H1 (cell line): ENCODE data around the gene CDON. TPM values are rescaled to one million over a fixed set of nuclear protein-coding genes. Genes with fewer than 3 reads are reported as not detected.

ENCODE experiments used
- CTCF ChIA-PET: fragments of 300-600 bp; sonication (Branson Sonifier 250); formaldehyde crosslinking; loops from one replicate; lab custom pipeline; 2021; ENCODE audit not compliant: partially characterized antibody; lab: Charles Lee
- POLR2A ChIA-PET: fragments of 300-600 bp; sonication (Branson Sonifier 250); formaldehyde crosslinking; loops from one replicate; lab custom pipeline; 2021; ENCODE audit warnings: inconsistent platforms; ENCODE audit not compliant: partially characterized antibody; lab: Charles Lee
- DNase-seq, 2 experiments: peaks; one replicate each; pipeline versions ENCODE4 v3.0.0 to v3.0.0-alpha.2; 2010 to 2022; ENCODE audit warnings: low spot score in 2 of 2, low read depth in 1 of 2, mixed read lengths in 1 of 2
- FAIRE-seq: peaks from 2 replicates; lab custom pipeline; 2011; peaks lifted over from hg19 to GRCh38; lab: Jason Lieb, UNC
- H2AFZ ChIP-seq: 2 replicates; pipeline ENCODE4 v1.8.1; 2012; ENCODE audit warnings: low read length, inconsistent platforms
- H2AK5ac ChIP-seq: 2 replicates; pipeline ENCODE4 v1.6.1; 2013; ENCODE audit warnings: low read depth, low read length
- H2BK120ac ChIP-seq: replicated peaks from 2 replicates; pipeline ENCODE3; 2013; ENCODE audit warnings: low read depth, low read length, inconsistent platforms
- H2BK12ac ChIP-seq: 2 replicates; pipeline ENCODE4 v1.6.1; 2013; ENCODE audit warnings: low read depth, low read length
- H2BK15ac ChIP-seq: 2 replicates; pipeline ENCODE4 v1.6.1; 2013; ENCODE audit warnings: low read length
- H2BK20ac ChIP-seq: 2 replicates; pipeline ENCODE4 v1.6.1; 2013; ENCODE audit warnings: low read length
- H2BK5ac ChIP-seq: 2 replicates; pipeline ENCODE4 v1.6.1; 2013; ENCODE audit warnings: low read depth, low read length
- H3K14ac ChIP-seq: 2 replicates; pipeline ENCODE4 v1.6.1; 2013; ENCODE audit warnings: inconsistent platforms; ENCODE audit not compliant: insufficient read length
- H3K18ac ChIP-seq: 2 replicates; pipeline ENCODE4 v1.6.1; 2013; ENCODE audit warnings: low read length; ENCODE audit errors: extremely low read depth
- H3K23ac ChIP-seq: 2 replicates; pipeline ENCODE4 v1.6.1; 2013; ENCODE audit warnings: inconsistent platforms; ENCODE audit not compliant: insufficient read length
- H3K23me2 ChIP-seq: 2 replicates; pipeline ENCODE4 v1.6.1; 2013; ENCODE audit warnings: low read depth, low read length
- H3K27ac ChIP-seq: 2 replicates; pipeline ENCODE4 v1.6.1; 2011; ENCODE audit warnings: low read depth, low read length, inconsistent platforms
- H3K27me3 ChIP-seq, 4 experiments: replicated peaks in 1 of 4; 1 replicate in 1 of 4; 2 replicates in 3 of 4; pipeline versions ENCODE4 v1.6.1 to v1.8.1; 2011 to 2013; ENCODE audit warnings: low read length in 3 of 4, mild to moderate bottlenecking in 3 of 4, inconsistent platforms in 2 of 4, mixed read lengths in 2 of 4, moderate library complexity in 1 of 4; ENCODE audit not compliant: control insufficient read depth in 3 of 4, insufficient read depth in 3 of 4; ENCODE audit errors: extremely low read depth in 1 of 4
- H3K36me3 ChIP-seq, 4 experiments: 2 replicates each; pipeline versions ENCODE4 v1.6.1 to v1.8.1; 2011 to 2013; ENCODE audit warnings: mild to moderate bottlenecking in 4 of 4, low read length in 3 of 4, moderate library complexity in 2 of 4, control low read depth in 1 of 4, inconsistent platforms in 1 of 4; ENCODE audit not compliant: insufficient read depth in 4 of 4, control insufficient read depth in 2 of 4
- H3K4ac ChIP-seq: replicated peaks from 2 replicates; pipeline ENCODE3; 2013; ENCODE audit warnings: low read length, low read depth, mixed read lengths, inconsistent platforms; ENCODE audit not compliant: insufficient read length
- H3K4me1 ChIP-seq, 4 experiments: replicated peaks in 1 of 4; 1 replicate in 1 of 4; 2 replicates in 3 of 4; pipeline versions ENCODE4 v1.6.1 to v1.8.1; 2011 to 2013; ENCODE audit warnings: low read length in 3 of 4, inconsistent platforms in 2 of 4, mixed read lengths in 1 of 4; ENCODE audit not compliant: insufficient read depth in 4 of 4, control insufficient read depth in 3 of 4
- H3K4me2 ChIP-seq, 2 experiments: 2 replicates each; pipeline versions ENCODE4 v1.6.1 to v1.8.1; 2011 to 2013; ENCODE audit warnings: low read depth in 2 of 2, low read length in 2 of 2, control low read depth in 1 of 2, inconsistent platforms in 1 of 2, mild to moderate bottlenecking in 1 of 2; ENCODE audit not compliant: insufficient read depth in 1 of 2
- H3K4me3 ChIP-seq, 4 experiments: fragments of 200-600, 300-600 bp in 1 of 4; sonication (generic), shearing (Covaris generic), sonication (Bioruptor Twin) in 1 of 4; 2 replicates each; pipeline versions ENCODE4 v1.5.1 to v1.8.1; 2011 to 2016; ENCODE audit warnings: low read length in 4 of 4, low read depth in 3 of 4, control low read depth in 2 of 4, inconsistent platforms in 2 of 4, mild to moderate bottlenecking in 2 of 4, mixed read lengths in 1 of 4, moderate library complexity in 1 of 4; ENCODE audit not compliant: insufficient read depth in 2 of 4; ENCODE audit errors: extremely low read depth in 1 of 4
- H3K56ac ChIP-seq: replicated peaks from 2 replicates; pipeline ENCODE3; 2013; ENCODE audit warnings: low read depth, mild to moderate bottlenecking, mixed read lengths, low read length, inconsistent platforms; ENCODE audit not compliant: insufficient read length
- H3K79me1 ChIP-seq: 2 replicates; pipeline ENCODE4 v1.6.1; 2013; ENCODE audit warnings: low read depth, low read length, control low read depth
- H3K79me2 ChIP-seq, 2 experiments: 2 replicates each; pipeline versions ENCODE4 v1.6.1 to v1.8.1; 2012 to 2013; ENCODE audit warnings: low read length in 2 of 2, mild to moderate bottlenecking in 2 of 2, inconsistent platforms in 1 of 2; ENCODE audit not compliant: insufficient read depth in 2 of 2, control insufficient read depth in 1 of 2
- H3K9ac ChIP-seq, 4 experiments: replicated peaks in 1 of 4; 1 replicate in 1 of 4; 2 replicates in 3 of 4; pipeline versions ENCODE4 v1.6.1 to v1.8.1; 2011 to 2013; ENCODE audit warnings: low read depth in 3 of 4, low read length in 3 of 4, control low read depth in 2 of 4, mild to moderate bottlenecking in 2 of 4, moderate library complexity in 2 of 4, inconsistent platforms in 1 of 4; ENCODE audit errors: extremely low read depth in 1 of 4
- H3K9me3 ChIP-seq, 2 experiments: 2 replicates each; pipeline versions ENCODE4 v1.6.1 to v1.8.1; 2012 to 2013; ENCODE audit warnings: mild to moderate bottlenecking in 2 of 2, moderate library complexity in 2 of 2, control low read depth in 1 of 2, inconsistent platforms in 1 of 2, low read depth in 1 of 2, low read length in 1 of 2, mixed read lengths in 1 of 2; ENCODE audit not compliant: insufficient read depth in 2 of 2
- H4K20me1 ChIP-seq, 2 experiments: replicated peaks in 1 of 2; 2 replicates each; pipeline versions ENCODE3 to v1.8.1; 2011 to 2013; ENCODE audit warnings: inconsistent platforms in 2 of 2, low read length in 2 of 2, mild to moderate bottlenecking in 1 of 2; ENCODE audit not compliant: insufficient read depth in 2 of 2, control insufficient read depth in 1 of 2
- H4K5ac ChIP-seq: 2 replicates; pipeline ENCODE4 v1.6.1; 2013; ENCODE audit warnings: low read length, low read depth, mixed read lengths, inconsistent platforms; ENCODE audit not compliant: insufficient read length
- H4K8ac ChIP-seq: 2 replicates; pipeline ENCODE4 v1.8.0; 2013; ENCODE audit warnings: mild to moderate bottlenecking, moderate library complexity, low read length, inconsistent platforms; ENCODE audit not compliant: insufficient read depth; ENCODE audit errors: extremely low read depth
- H4K91ac ChIP-seq: replicated peaks from 2 replicates; pipeline ENCODE3; 2013; ENCODE audit warnings: low read length, mixed read lengths, inconsistent platforms; ENCODE audit not compliant: insufficient read length
- ATF3 ChIP-seq: IDR thresholded peaks from 2 replicates; pipeline ENCODE4 v1.6.1; 2011; ENCODE audit warnings: low read depth, mild to moderate bottlenecking, low read length; ENCODE audit not compliant: insufficient read depth
- BACH1 ChIP-seq: IDR thresholded peaks from 2 replicates; pipeline ENCODE4 v1.6.1; 2012; ENCODE audit warnings: low read length, improper control_type of control experiment
- CTCF ChIP-seq, 3 experiments: IDR thresholded peaks; 1 replicate in 2 of 3; 2 replicates in 1 of 3; pipeline versions ENCODE4 v1.5.1 to v1.6.1; 2011; ENCODE audit warnings: low read length in 3 of 3, mild to moderate bottlenecking in 3 of 3, inconsistent platforms in 2 of 3, low read depth in 1 of 3, moderate library complexity in 1 of 3; ENCODE audit not compliant: insufficient read depth in 1 of 3; ENCODE audit errors: control extremely low read depth in 1 of 3
- EGR1 ChIP-seq: IDR thresholded peaks from 2 replicates; pipeline ENCODE4 v1.6.1; 2011; ENCODE audit warnings: low read depth, low read length, borderline replicate concordance
- FOSL1 ChIP-seq: IDR thresholded peaks from 2 replicates; pipeline ENCODE4 v1.6.1; 2011; ENCODE audit warnings: mild to moderate bottlenecking, low read depth, low read length, moderate library complexity; ENCODE audit not compliant: insufficient read depth
- JUND ChIP-seq: IDR thresholded peaks from 2 replicates; pipeline ENCODE4 v1.6.1; 2011; ENCODE audit warnings: mild to moderate bottlenecking, improper control_type of control experiment, low read length
- MAFK ChIP-seq: IDR thresholded peaks from 2 replicates; pipeline ENCODE4 v1.6.1; 2012; ENCODE audit warnings: low read depth, mild to moderate bottlenecking, improper control_type of control experiment, low read length
- RFX5 ChIP-seq: IDR thresholded peaks from 2 replicates; pipeline ENCODE4 v1.6.1; 2011; ENCODE audit warnings: low read depth, low read length, improper control_type of control experiment, borderline replicate concordance
- SRF ChIP-seq: IDR thresholded peaks from 2 replicates; pipeline ENCODE4 v1.6.1; 2011; ENCODE audit warnings: mild to moderate bottlenecking, low read depth, low read length, moderate library complexity
- WGBS, 2 experiments: shearing (Covaris generic) in 1 of 2; methylation state at CpG; one replicate each; pipeline versions ENCODE4 v1.1.6 to v1.1.7; 2013 to 2015; ENCODE audit warnings: low lambda C conversion rate in 2 of 2, mixed read lengths in 2 of 2, inconsistent platforms in 1 of 2, low coverage in 1 of 2, missing lambda C conversion rate in 1 of 2; ENCODE audit not compliant: insufficient replicate concordance in 2 of 2, insufficient coverage in 1 of 2, insufficient read length in 1 of 2; ENCODE audit errors: extremely low coverage in 1 of 2, missing lambda C conversion rate in 1 of 2; 5-methylcytosine and 5-hydroxymethylcytosine counted together
- polyA plus RNA-seq, 7 experiments: library from polyadenylated mRNA; depleted of rRNA in 3 of 7; stranded (reverse) in 5 of 7; unstranded in 2 of 7; fragments of >200 nt in 5 of 7; fragments of 200-250 nt in 2 of 7; gene quantifications; 1 replicate in 5 of 7; 2 replicates in 1 of 7; 4 replicates in 1 of 7; pipeline versions ENCODE4 v1.2.1 to v1.2.3, GENCODE V29; 2011 to 2013; ENCODE audit warnings: missing spikeins in 2 of 7, mixed read lengths in 2 of 7
- total RNA-seq: library from RNA; stranded (reverse); fragmentation: NEBNext Ultra II Directional; extraction: Animal tissue kit (Norgen Biotek cat#: 25700); gene quantifications from 2 replicates; pipeline ENCODE4 v1.2.1, GENCODE V29; 2021

Gene CDON
- total and polyA plus RNA-seq, 2 of the 8 experiments (the other 6 are each of a cell fraction or from before 2014, with no cell fraction given) = 11.0 to 32.5 TPM

- Histone ChIP-seq H3K4me1 (peaks cover 0 to 6% (median 1%) of the 10 kb centered on the region in 4 experiments; a peak in 3 of 7 replicates), H3K9me3 (no peaks in the 10 kb centered on the region), H4K20me1 (no peaks in the 10 kb centered on the region), H2AFZ (no peak overlapping the region), H2BK15ac (no peak overlapping the region), H2BK12ac (no peak overlapping the region), H2BK20ac (no peak overlapping the region), H3K4me3 (no peak overlapping the region), H3K23me2 (no peaks in the 10 kb centered on the region), H3K27me3 (no peaks in the 10 kb centered on the region), H4K5ac (no peak overlapping the region), H3K27ac (no peak overlapping the region), H3K79me1 (no peaks in the 10 kb centered on the region), H3K36me3 (peaks cover 0 to 12% (median 5%) of the 10 kb centered on the region in 4 experiments; a peak in 5 of 8 replicates), H3K23ac (no peak overlapping the region), H3K79me2 (no peaks in the 10 kb centered on the region), H2BK5ac (no peak overlapping the region), H3K18ac (no peak overlapping the region), H3K14ac (no peak overlapping the region), H3K56ac (no peak overlapping the region), H2BK120ac (no peak overlapping the region), H3K4me2 (peak overlapping the region in 1 of 2 experiments; percentile 29; a peak in 2 of 4 replicates), H3K9ac (no peak overlapping the region; a peak in 1 of 7 replicates), H2AK5ac (no peak overlapping the region), H3K4ac (no peak overlapping the region), H4K8ac (no peak overlapping the region), H4K91ac (no peak overlapping the region)
- WGBS, 2 experiments = 77% methylated on average over 7 of the region's 7 CpGs; no CpG with 5 or more reads in 1 of the 2 experiments
- POLR2A ChIA-PET = no interaction called here
- TF ChIP-seq JUND (no peak), CTCF (IDR thresholded peaks at IDR 0.05; ENCODE audit: control extremely low read depth in 1 of 3, insufficient read depth in 1 of 3, low read depth in 1 of 3, low read length in 3 of 3) (no peak), EGR1 (no peak), FOSL1 (no peak), SRF (no peak), ATF3 (no peak), RFX5 (no peak), BACH1 (peak; percentile 85), MAFK (0 out of 2 replicates have a peak, but pooled peaks have one; percentile 37)
- CTCF ChIA-PET = interaction anchor here (1.2 kb wide), 1 partner anchor 119 kb away, joined by 3 read pairs; no protein-coding TSS in a partner anchor
- DNase-seq = no peak
- FAIRE-seq = peak; percentile 75
Observed at GRCh38 chr11:125992893-125993292, 69.8 kb downstream of the CDON start.
